ENCODE data around the gene ZNF609.

GRCh38 chr15:64474846-64475245 is 14.5 kb downstream of the ZNF609 start:
- TF ChIP-seq GATA3 (IDR thresholded peaks at IDR 0.05; ENCODE audit: low read depth, low read length) (no peak), GATA2 (IDR thresholded peaks at IDR 0.05; ENCODE audit: low read depth, low read length) (no peak)
